Upper lobe of right lung (tissue), 1 donor: ENCODE measurements around the gene FRA10AC1. TPM values are rescaled to one million over a fixed set of nuclear protein-coding genes. Genes with fewer than 3 reads are reported as not detected.

Source experiments
- ATAC-seq: fragments of 200-7000 bp; cut with Tn5 transposase; one replicate; pipeline ENCODE4 v1.9.1; 2020; ENCODE audit warnings: mild to moderate bottlenecking, moderate library complexity
- DNase-seq: peaks from one replicate; pipeline ENCODE4 v3.0.0-alpha.2; 2020
- H3K27ac ChIP-seq: fragments of 200-600 bp; one replicate; pipeline ENCODE4 v1.8.0; 2022
- H3K27me3 ChIP-seq: fragments of 200-600 bp; one replicate; pipeline ENCODE4 v1.8.0; 2022; ENCODE audit warnings: mild to moderate bottlenecking
- H3K36me3 ChIP-seq: fragments of 200-600 bp; one replicate; pipeline ENCODE4 v1.8.0; 2022
- H3K4me1 ChIP-seq: fragments of 200-600 bp; one replicate; pipeline ENCODE4 v1.8.0; 2022
- H3K4me3 ChIP-seq: fragments of 200-600 bp; one replicate; pipeline ENCODE4 v1.8.0; 2022; ENCODE audit warnings: mild to moderate bottlenecking
- H3K9me3 ChIP-seq: fragments of 200-600 bp; one replicate; pipeline ENCODE4 v1.8.0; 2022
- CTCF ChIP-seq: fragments of 200-600 bp; IDR thresholded peaks from one replicate; pipeline ENCODE4 v1.8.0; 2022; ENCODE audit warnings: antibody characterized with exemption
- intact Hi-C: fragments of 100-400 bp; cut with DNase I; formaldehyde crosslinking; loops from one replicate; pipeline ENCODE4 v1.11.0; 2022
- total RNA-seq: library from RNA; stranded (reverse); fragmentation: NEBNext Ultra II Directional; extraction: Animal tissue kit (Norgen Biotek cat#: 25700); gene quantifications from one replicate; pipeline ENCODE4 v1.2.1, GENCODE V29; 2021
- donor health status: DM: no; HTN: yes; CAD: no; lungs with severe emphysema.

FRA10AC1 gene
- total RNA-seq, 1 donor from 2014 or later = 12.0 TPM

- H3K27me3 ChIP-seq = no peaks in the 10 kb centered on the region
- H3K4me1 ChIP-seq = no peaks in the 10 kb centered on the region
- no peaks in the 10 kb centered on the region for H3K36me3 ChIP-seq
- H3K9me3 ChIP-seq = no peaks in the 10 kb centered on the region
- intact Hi-C loops = no loop called here
- TF ChIP-seq CTCF = no peak
- no peak overlapping the region for H3K27ac ChIP-seq
- ATAC-seq = no peak
- DNase-seq = no peak
- H3K4me3 ChIP-seq = no peak overlapping the region
Measured at GRCh38 chr10:93656155-93656554, 46.2 kb downstream of the FRA10AC1 start.

- no peak overlapping the region for H3K27ac ChIP-seq
- ATAC-seq (no peak), DNase-seq (no peak)
- H3K27me3 ChIP-seq = no peaks in the 10 kb centered on the region
- H3K36me3 ChIP-seq = no peaks in the 10 kb centered on the region
- no peak for TF ChIP-seq CTCF
- intact Hi-C loops = no loop called here
- H3K9me3 ChIP-seq = no peaks in the 10 kb centered on the region
- no peak overlapping the region for H3K4me3 ChIP-seq
- no peaks in the 10 kb centered on the region for H3K4me1 ChIP-seq
Measured at GRCh38 chr10:93654201-93654600, 48.2 kb downstream of the FRA10AC1 start.

- no peaks in the 10 kb centered on the region for H3K4me1 ChIP-seq
- no peak for TF ChIP-seq CTCF
- H3K9me3 ChIP-seq = no peaks in the 10 kb centered on the region
- H3K27me3 ChIP-seq = no peaks in the 10 kb centered on the region
- intact Hi-C loops = no loop called here
- H3K36me3 ChIP-seq = no peaks in the 10 kb centered on the region
- H3K27ac ChIP-seq = no peak overlapping the region
- no peak overlapping the region for H3K4me3 ChIP-seq
- ATAC-seq (no peak), DNase-seq (no peak)
Measured at GRCh38 chr10:93652857-93653256, 49.5 kb downstream of the FRA10AC1 start.

- no peak overlapping the region for H3K4me3 ChIP-seq
- H3K9me3 ChIP-seq = no peaks in the 10 kb centered on the region
- no peak for TF ChIP-seq CTCF
- H3K27ac ChIP-seq = no peak overlapping the region
- H3K36me3 ChIP-seq = no peaks in the 10 kb centered on the region
- ATAC-seq = no peak
- no peaks in the 10 kb centered on the region for H3K27me3 ChIP-seq
- DNase-seq = no peak
- intact Hi-C loops = no loop called here
- no peaks in the 10 kb centered on the region for H3K4me1 ChIP-seq
Measured at GRCh38 chr10:93639791-93640190, 62.6 kb downstream of the FRA10AC1 start.

- intact Hi-C loops = no loop called here
- Histone ChIP-seq H3K27ac (no peak overlapping the region), H3K27me3 (no peaks in the 10 kb centered on the region), H3K4me1 (no peaks in the 10 kb centered on the region), H3K36me3 (no peaks in the 10 kb centered on the region), H3K9me3 (no peaks in the 10 kb centered on the region), H3K4me3 (no peak overlapping the region)
- ATAC-seq (no peak), DNase-seq (no peak)
- TF ChIP-seq CTCF = no peak
Measured at GRCh38 chr10:93630625-93631557, 71.5 kb downstream of the FRA10AC1 start.
